ENCODE data around the gene PARN. TPM values are rescaled to one million over a fixed set of nuclear protein-coding genes. Genes with fewer than 3 reads are reported as not detected.

Gene PARN
- total RNA-seq, 3 donors from 2014 or later (not counting 1 experiment from before 2014, with no cell fraction given): 44.3 to 57.4 (median 45.1) TPM

DNA sequence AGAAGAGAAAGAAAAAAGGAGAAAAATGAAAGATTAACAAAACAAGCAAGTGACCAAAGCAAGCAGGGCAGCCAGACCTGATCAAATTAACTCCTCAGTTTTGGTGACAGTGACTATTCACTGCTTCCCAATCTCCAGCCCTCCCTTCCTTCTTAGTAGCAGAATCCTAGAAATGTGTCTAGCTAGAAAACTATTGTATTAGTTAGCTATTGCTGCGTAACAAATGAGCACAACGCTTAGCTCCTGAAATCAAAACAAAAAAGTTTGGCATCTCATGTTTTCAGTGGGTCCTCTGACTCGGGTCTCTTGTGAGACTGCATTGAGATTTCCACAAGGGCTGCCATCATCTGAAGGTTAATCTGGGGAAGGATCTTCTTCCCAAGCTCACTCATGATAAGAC is 213.9 kb downstream of the PARN start:
- Mint-ChIP-seq H3K4me3 (no peak overlapping the region), H3K36me3 (no peaks in the 10 kb centered on the region), H3K27ac (no peak overlapping the region), H3K4me1 (no peaks in the 10 kb centered on the region), H3K9me3 (no peaks in the 10 kb centered on the region), H3K27me3 (ENCODE audit: low read depth in 2 of 2) (no peaks in the 10 kb centered on the region)
- Histone ChIP-seq H3K4me1 (ENCODE audit: control insufficient read depth, insufficient read depth, low read length) (no peaks in the 10 kb centered on the region), H3K9me3 (ENCODE audit: control insufficient read depth, insufficient read depth, low read length) (no peaks in the 10 kb centered on the region), H3K4me3 (ENCODE audit: low read length) (no peak overlapping the region), H3K36me3 (ENCODE audit: control insufficient read depth, insufficient read depth, low read length) (no peaks in the 10 kb centered on the region), H3K27me3 (ENCODE audit: control insufficient read depth, insufficient read depth, low read length) (no peaks in the 10 kb centered on the region), H3K27ac (ENCODE audit: low read length) (no peak overlapping the region)
- WGBS (ENCODE audit: insufficient coverage): 97% methylated on average over 3 of the region's 3 CpGs
- no peak for TF ChIP-seq CTCF (IDR thresholded peaks at IDR 0.05)
- ATAC-seq (no peak), DNase-seq (no peak)
- intact Hi-C loops (cut with micrococcal nuclease): no loop called here

DNA sequence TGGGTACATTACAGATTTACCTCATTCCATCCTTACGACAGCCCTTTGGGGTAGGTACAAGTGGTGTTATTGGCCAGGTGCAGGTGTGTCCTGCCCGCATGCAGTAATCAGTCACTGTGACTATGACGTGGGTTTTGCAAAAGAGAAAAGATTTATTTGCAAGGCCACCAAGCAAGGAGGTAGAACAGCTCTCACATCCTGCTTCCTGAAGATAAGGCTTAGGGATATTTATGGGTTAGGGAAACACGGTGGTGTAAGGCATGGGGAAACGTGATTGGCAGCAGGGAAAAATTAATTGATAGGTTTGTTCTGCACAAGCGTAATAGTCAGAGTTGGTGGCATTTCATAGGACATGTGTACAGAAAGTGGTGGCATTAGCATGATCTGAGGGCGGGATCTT is 214.8 kb downstream of the PARN start:
- H3K36me3 ChIP-seq (ENCODE audit: control insufficient read depth, insufficient read depth, low read length): no peaks in the 10 kb centered on the region
- Mint-ChIP-seq H3K36me3 (no peaks in the 10 kb centered on the region), H3K27ac (no peak overlapping the region), H3K9me3 (no peaks in the 10 kb centered on the region), H3K4me1 (no peaks in the 10 kb centered on the region), H3K27me3 (ENCODE audit: low read depth in 2 of 2) (no peaks in the 10 kb centered on the region), H3K4me3 (no peak overlapping the region)
- WGBS (ENCODE audit: insufficient coverage): 38% methylated on average over 7 of the region's 7 CpGs
- no peaks in the 10 kb centered on the region for H3K9me3 ChIP-seq (ENCODE audit: control insufficient read depth, insufficient read depth, low read length)
- H3K4me3 ChIP-seq (ENCODE audit: low read length): no peak overlapping the region
- H3K4me1 ChIP-seq (ENCODE audit: control insufficient read depth, insufficient read depth, low read length): no peaks in the 10 kb centered on the region
- intact Hi-C loops (cut with micrococcal nuclease): no loop called here
- no peaks in the 10 kb centered on the region for H3K27me3 ChIP-seq (ENCODE audit: control insufficient read depth, insufficient read depth, low read length)
- ATAC-seq (no peak), DNase-seq (no peak)
- no peak overlapping the region for H3K27ac ChIP-seq (ENCODE audit: low read length)
- no peak for TF ChIP-seq CTCF (IDR thresholded peaks at IDR 0.05)

GRCh38 chr16:14409563-14409962 is 220.5 kb downstream of the PARN start:
- 93% methylated on average over 5 of the region's 5 CpGs for WGBS (ENCODE audit: insufficient coverage)
- no peak overlapping the region for H3K4me3 Mint-ChIP-seq
- ATAC-seq (no peak), DNase-seq (no peak)
- no peaks in the 10 kb centered on the region for H3K9me3 Mint-ChIP-seq
- H3K36me3 Mint-ChIP-seq: no peaks in the 10 kb centered on the region
- H3K27me3 Mint-ChIP-seq (ENCODE audit: low read depth in 2 of 2): no peaks in the 10 kb centered on the region
- Histone ChIP-seq H3K27ac (ENCODE audit: low read length) (no peak overlapping the region), H3K4me1 (ENCODE audit: control insufficient read depth, insufficient read depth, low read length) (peaks cover 6% of the 10 kb centered on the region), H3K36me3 (ENCODE audit: control insufficient read depth, insufficient read depth, low read length) (no peaks in the 10 kb centered on the region), H3K9me3 (ENCODE audit: control insufficient read depth, insufficient read depth, low read length) (no peaks in the 10 kb centered on the region), H3K27me3 (ENCODE audit: control insufficient read depth, insufficient read depth, low read length) (no peaks in the 10 kb centered on the region), H3K4me3 (ENCODE audit: low read length) (no peak overlapping the region)
- H3K27ac Mint-ChIP-seq: no peak overlapping the region
- no peak for TF ChIP-seq CTCF (IDR thresholded peaks at IDR 0.05)
- intact Hi-C loops (cut with micrococcal nuclease): no loop called here
- peaks cover 4 to 11% of the 10 kb centered on the region in 2 donors for H3K4me1 Mint-ChIP-seq

DNA sequence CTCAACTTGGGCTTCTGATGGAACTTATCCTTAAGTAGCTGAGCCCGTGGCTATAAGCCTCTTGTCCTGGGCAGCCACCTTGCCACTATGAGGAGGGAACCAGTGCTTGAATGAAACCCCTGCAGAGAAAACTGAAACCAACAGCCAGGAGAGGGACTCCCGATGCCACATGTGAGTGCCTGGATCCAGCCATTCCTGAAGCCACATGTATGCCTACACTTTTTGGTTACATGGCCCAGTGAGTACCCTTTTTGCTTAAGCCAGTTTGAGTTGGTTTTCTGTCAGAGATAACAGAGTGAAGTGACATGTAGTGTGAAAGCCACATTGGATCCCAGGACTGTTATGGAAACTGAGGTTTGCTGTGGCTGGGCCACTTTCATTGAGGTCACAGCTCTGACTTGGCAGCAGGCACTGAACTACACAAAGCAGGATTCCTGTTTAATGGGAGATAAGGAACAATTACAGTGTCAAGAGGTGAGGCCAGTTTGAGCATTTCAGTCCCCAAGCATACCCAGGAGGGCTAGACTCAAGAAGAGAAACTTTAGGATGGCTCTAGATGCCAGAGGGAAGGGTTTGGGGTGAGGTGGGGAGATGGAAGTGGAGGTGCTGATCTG is 222.2 kb downstream of the PARN start:
- Mint-ChIP-seq H3K36me3 (no peaks in the 10 kb centered on the region), H3K9me3 (no peaks in the 10 kb centered on the region), H3K27ac (no peak overlapping the region), H3K4me3 (no peak overlapping the region), H3K4me1 (peaks cover 4 to 11% of the 10 kb centered on the region in 2 donors), H3K27me3 (ENCODE audit: low read depth in 2 of 2) (no peaks in the 10 kb centered on the region)
- ATAC-seq: no peak
- Histone ChIP-seq H3K27me3 (ENCODE audit: control insufficient read depth, insufficient read depth, low read length) (no peaks in the 10 kb centered on the region), H3K4me3 (ENCODE audit: low read length) (no peak overlapping the region), H3K9me3 (ENCODE audit: control insufficient read depth, insufficient read depth, low read length) (no peaks in the 10 kb centered on the region), H3K27ac (ENCODE audit: low read length) (no peak overlapping the region), H3K36me3 (ENCODE audit: control insufficient read depth, insufficient read depth, low read length) (no peaks in the 10 kb centered on the region), H3K4me1 (ENCODE audit: control insufficient read depth, insufficient read depth, low read length) (peaks cover 6% of the 10 kb centered on the region)
- intact Hi-C loops (cut with micrococcal nuclease): no loop called here
- no peak for DNase-seq
- TF ChIP-seq CTCF (IDR thresholded peaks at IDR 0.05): no peak
- WGBS (ENCODE audit: insufficient coverage): 89% methylated on average over 2 of the region's 2 CpGs

All from natural killer cell (primary cell).